Measurements from ENCODE around the gene ZP1. TPM values are rescaled to one million over a fixed set of nuclear protein-coding genes. Genes with fewer than 3 reads are reported as not detected.

The ZP1 gene
- total RNA-seq, 4 donors from 2014 or later: not detected

DNA sequence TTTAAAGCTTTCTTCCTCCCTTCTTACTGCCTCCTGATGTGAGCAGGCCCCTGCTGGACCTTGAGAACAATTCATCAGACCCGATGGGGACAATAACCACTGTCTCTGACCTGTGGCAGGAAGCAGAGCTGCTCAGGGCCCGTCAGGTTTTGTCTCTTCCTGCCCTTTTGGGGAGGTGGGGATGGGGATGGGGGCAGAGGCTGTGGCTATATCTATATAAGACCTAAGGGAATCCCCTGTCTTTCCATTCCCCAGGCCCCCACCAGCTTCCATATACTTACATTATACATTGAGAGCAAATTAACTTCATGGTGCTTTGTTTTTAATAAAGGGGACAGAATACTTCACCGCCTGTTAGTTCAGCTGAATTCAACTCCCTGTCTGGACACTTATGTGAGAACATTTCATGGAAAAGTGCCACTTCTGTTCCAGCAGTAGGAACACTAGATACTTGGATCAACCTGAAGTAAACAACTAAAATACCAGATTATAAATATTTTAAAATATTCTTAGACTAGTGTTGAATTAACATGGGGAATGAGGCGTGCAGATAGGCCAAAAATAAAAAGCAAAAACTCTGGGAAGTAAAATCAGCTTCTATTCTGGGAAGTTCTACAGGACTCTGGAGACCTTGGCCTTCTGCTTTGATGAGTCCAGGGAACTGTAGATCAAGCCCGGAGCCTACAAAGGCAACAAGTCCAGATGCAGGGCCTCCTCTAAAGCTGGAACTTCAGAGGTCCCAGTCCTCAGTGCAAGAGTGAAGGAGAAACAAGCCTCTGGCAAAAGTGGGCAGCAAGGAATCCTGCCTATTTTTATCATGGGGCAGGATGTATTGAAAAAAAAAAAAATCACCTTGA lies 11.1 kb downstream of the ZP1 start:
- Histone ChIP-seq H3K4me1 (peaks cover 0 to 6% (median 1%) of the 10 kb centered on the region in 4 donors), H3K27ac (peak overlapping the region; percentile 54 to 60 (median 58)), H3K36me3 (no peaks in the 10 kb centered on the region), H3K9me3 (no peaks in the 10 kb centered on the region), H3K4me3 (no peak overlapping the region), H3K27me3 (no peaks in the 10 kb centered on the region)
- intact Hi-C loops (cut with DNase I; ENCODE audit: low total_unique reads) (no loop called here), in situ Hi-C loops (cut with MboI; ENCODE audit: low pct_ligation_motif_present in 1 of 4, low pct_unique_long_range_greater_than_20kb in 1 of 4, low sequenced_read_pairs in 3 of 4) (no loop called here)
- 64 to 70% methylated on average over 4 to 5 of the region's 5 CpGs for WGBS, 2 donors (ENCODE audit: low coverage in 1 of 2)
- DNase-seq: no peak
- TF ChIP-seq EP300 (IDR thresholded peaks at IDR 0.05; ENCODE audit: low read depth) (no peak), POLR2AphosphoS5 (IDR thresholded peaks at IDR 0.05) (no peak), POLR2A (IDR thresholded peaks at IDR 0.05) (no peak)
- TF ChIP-seq, protein P1, sequence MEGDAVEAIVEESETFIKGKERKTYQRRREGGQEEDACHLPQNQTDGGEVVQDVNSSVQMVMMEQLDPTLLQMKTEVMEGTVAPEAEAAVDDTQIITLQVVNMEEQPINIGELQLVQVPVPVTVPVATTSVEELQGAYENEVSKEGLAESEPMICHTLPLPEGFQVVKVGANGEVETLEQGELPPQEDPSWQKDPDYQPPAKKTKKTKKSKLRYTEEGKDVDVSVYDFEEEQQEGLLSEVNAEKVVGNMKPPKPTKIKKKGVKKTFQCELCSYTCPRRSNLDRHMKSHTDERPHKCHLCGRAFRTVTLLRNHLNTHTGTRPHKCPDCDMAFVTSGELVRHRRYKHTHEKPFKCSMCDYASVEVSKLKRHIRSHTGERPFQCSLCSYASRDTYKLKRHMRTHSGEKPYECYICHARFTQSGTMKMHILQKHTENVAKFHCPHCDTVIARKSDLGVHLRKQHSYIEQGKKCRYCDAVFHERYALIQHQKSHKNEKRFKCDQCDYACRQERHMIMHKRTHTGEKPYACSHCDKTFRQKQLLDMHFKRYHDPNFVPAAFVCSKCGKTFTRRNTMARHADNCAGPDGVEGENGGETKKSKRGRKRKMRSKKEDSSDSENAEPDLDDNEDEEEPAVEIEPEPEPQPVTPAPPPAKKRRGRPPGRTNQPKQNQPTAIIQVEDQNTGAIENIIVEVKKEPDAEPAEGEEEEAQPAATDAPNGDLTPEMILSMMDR (IDR thresholded peaks at IDR 0.05): no peak

GRCh38 chr11:60879104-60879503 lies 11.8 kb downstream of the ZP1 start:
- intact Hi-C loops (cut with DNase I; ENCODE audit: low total_unique reads) (no loop called here), in situ Hi-C loops (cut with MboI; ENCODE audit: low pct_ligation_motif_present in 1 of 4, low pct_unique_long_range_greater_than_20kb in 1 of 4, low sequenced_read_pairs in 3 of 4) (no loop called here)
- H3K36me3 ChIP-seq: no peaks in the 10 kb centered on the region
- no peak for DNase-seq
- peaks cover 0 to 6% (median 1%) of the 10 kb centered on the region in 4 donors for H3K4me1 ChIP-seq
- no peaks in the 10 kb centered on the region for H3K27me3 ChIP-seq
- H3K4me3 ChIP-seq: no peak overlapping the region
- 65 to 100% methylated on average over 1 of the region's 1 CpG for WGBS, 2 donors (ENCODE audit: low coverage in 1 of 2)
- no peaks in the 10 kb centered on the region for H3K9me3 ChIP-seq
- TF ChIP-seq EP300 (IDR thresholded peaks at IDR 0.05; ENCODE audit: low read depth) (no peak), POLR2AphosphoS5 (IDR thresholded peaks at IDR 0.05) (no peak), POLR2A (IDR thresholded peaks at IDR 0.05) (no peak)
- TF ChIP-seq, protein P1 (IDR thresholded peaks at IDR 0.05): no peak
- H3K27ac ChIP-seq: peak overlapping the region; percentile 41 to 60 (median 50)

DNA sequence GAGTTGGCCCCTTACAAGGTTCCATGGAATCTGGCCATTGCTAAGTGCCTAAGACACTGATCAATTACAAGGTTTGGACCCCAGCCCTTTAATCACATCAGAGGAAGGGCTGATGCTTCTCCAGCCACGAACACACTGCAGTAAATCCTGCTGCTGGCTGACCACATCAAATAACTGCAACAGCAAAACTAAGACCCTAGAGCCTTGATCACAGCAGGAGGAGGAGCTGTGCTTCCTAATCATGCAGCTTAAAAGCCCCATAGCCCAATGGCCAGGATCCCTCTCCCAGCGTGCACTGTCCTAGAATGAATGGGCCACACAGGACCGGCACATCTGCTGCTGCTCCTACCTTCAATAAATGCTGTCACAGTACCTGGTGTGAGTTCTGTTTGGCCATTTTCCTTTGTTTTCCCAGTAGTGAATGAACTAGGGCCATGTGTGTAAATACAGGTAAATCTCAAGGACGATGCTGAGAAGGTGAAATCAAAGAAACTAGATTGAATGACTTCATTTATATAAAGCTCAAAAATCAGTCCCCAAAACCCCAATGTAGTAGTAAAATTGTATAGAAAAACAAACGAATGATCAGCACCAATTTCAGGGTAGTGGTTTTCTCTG lies 12.7 kb downstream of the ZP1 start:
- Histone ChIP-seq H3K9me3 (no peaks in the 10 kb centered on the region), H3K27me3 (no peaks in the 10 kb centered on the region), H3K36me3 (no peaks in the 10 kb centered on the region), H3K4me3 (no peak overlapping the region), H3K4me1 (peaks cover 0 to 6% (median 1%) of the 10 kb centered on the region in 4 donors), H3K27ac (peak overlapping the region in 2 of 4 donors; percentile 13 to 53)
- TF ChIP-seq POLR2A (IDR thresholded peaks at IDR 0.05): no peak
- TF ChIP-seq, protein P1 (IDR thresholded peaks at IDR 0.05): no peak
- no peak for TF ChIP-seq POLR2AphosphoS5 (IDR thresholded peaks at IDR 0.05)
- TF ChIP-seq EP300 (IDR thresholded peaks at IDR 0.05; ENCODE audit: low read depth): no peak
- intact Hi-C loops (cut with DNase I; ENCODE audit: low total_unique reads) (no loop called here), in situ Hi-C loops (cut with MboI; ENCODE audit: low pct_ligation_motif_present in 1 of 4, low pct_unique_long_range_greater_than_20kb in 1 of 4, low sequenced_read_pairs in 3 of 4) (no loop called here)
- WGBS, 2 donors (ENCODE audit: low coverage in 1 of 2): 88 to 100% methylated on average over 3 to 5 of the region's 5 CpGs
- no peak for DNase-seq

DNA sequence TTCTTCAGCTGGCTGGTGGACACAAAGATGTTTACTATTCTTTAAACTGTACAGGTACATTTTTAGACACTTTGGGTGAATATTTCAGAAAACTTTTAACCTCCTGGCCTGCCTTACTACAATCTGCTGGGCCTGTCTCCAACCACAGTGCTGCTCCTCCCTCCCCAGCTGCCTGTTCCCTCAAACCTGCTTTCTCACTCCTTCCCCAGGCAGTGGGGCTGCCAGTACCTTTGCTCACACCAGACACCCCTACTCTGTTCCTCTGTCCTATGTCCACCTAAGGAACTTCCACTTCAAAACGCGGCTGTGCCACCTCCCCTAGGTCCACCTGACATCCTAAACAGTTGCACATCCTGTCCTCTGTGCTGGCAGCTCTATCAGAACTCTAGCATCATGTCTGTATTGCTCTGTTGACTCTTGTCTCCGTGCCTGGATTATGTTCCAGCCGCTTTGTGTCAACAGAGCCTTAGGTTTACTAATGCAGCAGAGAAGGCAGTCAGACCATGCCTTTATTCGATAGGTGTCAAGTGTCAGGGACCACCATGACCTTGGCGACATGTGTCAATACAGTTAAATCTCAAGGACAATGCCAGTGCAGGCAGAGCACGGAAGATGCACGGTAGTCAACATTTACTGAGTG lies 13.4 kb downstream of the ZP1 start:
- no peak overlapping the region for H3K4me3 ChIP-seq
- no peak for TF ChIP-seq POLR2AphosphoS5 (IDR thresholded peaks at IDR 0.05)
- TF ChIP-seq, protein P1 (IDR thresholded peaks at IDR 0.05): no peak
- no peak for TF ChIP-seq EP300 (IDR thresholded peaks at IDR 0.05; ENCODE audit: low read depth)
- no peak for TF ChIP-seq POLR2A (IDR thresholded peaks at IDR 0.05)
- H3K27me3 ChIP-seq: no peaks in the 10 kb centered on the region
- H3K9me3 ChIP-seq: no peaks in the 10 kb centered on the region
- no peaks in the 10 kb centered on the region for H3K36me3 ChIP-seq
- DNase-seq: no peak
- in situ Hi-C loops (cut with MboI; ENCODE audit: low pct_ligation_motif_present in 1 of 4, low pct_unique_long_range_greater_than_20kb in 1 of 4, low sequenced_read_pairs in 3 of 4): no loop called here
- peaks cover 0 to 6% (median 1%) of the 10 kb centered on the region in 4 donors for H3K4me1 ChIP-seq
- intact Hi-C loops (cut with DNase I; ENCODE audit: low total_unique reads): no loop called here
- WGBS, 2 donors (ENCODE audit: low coverage in 1 of 2): 55 to 83% methylated on average over 4 to 8 of the region's 8 CpGs
- H3K27ac ChIP-seq: peak overlapping the region in 2 of 4 donors; percentile 5 to 13
